NCI-H82 treated with DMSO at 0.1 percent for 48 hours (cell line): Measurements from ENCODE around the gene TOR2A.
"Not testable (repeated sequence)": the region's sequence is repeated elsewhere in the genome, so short reads cannot be mapped to it uniquely, and the experiment has no call there.

ENCODE experiments used
- DNase-seq: peaks from one replicate; lab custom pipeline; 2025; ENCODE audit not compliant: unreplicated experiment; lab: John Stamatoyannopoulos, UW

The TOR2A gene

DNA sequence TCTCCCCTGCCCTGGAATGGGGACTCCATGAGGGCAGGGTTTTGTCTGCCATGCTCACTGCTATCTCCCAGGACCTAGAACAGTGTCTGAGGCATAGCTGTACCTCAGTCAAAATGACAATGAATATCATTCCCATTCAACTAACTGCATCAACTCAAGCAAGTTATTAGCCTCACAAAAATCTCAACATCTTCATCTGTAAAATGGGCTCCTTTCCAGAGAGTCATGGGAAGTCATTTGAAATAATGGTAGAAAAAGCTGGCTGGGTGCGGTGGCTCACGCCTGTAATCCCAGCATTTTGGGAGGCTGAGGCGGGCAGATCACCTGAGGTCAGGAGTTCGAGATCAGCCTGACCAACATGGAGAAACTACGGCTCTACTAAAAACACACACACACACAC, 34.0 kb upstream of the TOR2A start:
- no peak for DNase-seq

DNA sequence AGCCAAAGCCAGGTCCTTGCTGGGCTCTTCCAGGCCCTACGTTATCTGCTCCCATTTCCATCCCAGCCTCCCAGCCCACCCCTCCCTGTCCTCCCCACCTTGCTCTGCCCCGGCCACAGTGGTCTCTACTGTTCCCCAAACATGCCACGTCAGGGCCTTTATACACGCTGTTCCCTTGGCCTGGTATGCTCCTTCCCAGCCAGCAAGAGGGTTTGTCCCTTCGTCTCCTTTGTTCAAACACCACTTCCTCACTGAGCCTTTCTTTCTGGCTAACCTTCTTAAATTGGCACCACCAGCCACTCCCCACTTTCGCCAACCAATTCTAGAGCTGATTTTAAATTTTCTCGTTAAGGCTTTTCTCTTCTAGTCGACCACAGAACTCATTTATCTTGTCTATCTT, 33.6 kb upstream of the TOR2A start:
- no peak for DNase-seq

DNA sequence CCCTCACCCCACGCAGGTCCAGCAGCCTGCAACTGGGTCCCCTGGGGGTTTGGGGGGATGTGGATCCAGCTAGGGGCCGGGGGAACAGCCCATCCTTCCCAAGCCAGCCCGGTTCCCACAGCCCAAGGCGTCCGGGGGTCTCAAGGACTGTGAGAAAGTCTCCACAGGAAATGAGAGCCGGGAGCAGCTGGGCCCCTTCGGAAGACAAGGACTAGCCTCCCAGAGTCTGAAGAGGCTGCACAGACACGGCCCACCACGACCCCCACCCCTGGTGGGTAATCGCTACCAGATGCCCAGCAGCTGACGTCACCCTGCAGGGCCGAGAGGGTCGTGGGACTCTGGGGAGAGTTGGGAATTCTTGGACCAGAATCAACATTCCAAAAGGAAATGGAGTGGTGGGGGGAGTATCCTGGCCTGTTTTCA, 32.8 kb upstream of the TOR2A start:
- DNase-seq: no peak

DNA sequence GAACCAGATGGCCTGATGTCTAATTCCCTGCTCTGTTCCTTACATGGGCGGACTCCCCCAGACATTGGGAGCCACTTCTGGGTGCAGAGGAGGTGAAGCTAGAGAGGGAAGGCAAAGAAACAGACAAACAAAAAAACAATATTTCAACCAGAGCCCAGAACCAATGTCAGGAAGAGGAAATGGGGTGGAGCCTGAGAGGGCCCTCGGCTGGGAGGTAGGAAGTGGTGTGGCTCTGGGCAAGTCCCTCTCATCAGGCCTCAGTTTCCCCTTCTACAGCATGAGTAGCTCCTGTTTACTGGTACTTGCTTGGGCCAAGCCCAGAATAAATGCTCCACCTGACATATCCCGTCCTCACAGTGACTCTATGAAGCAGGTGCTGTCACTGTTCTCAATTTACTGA, 32.3 kb upstream of the TOR2A start:
- DNase-seq: no peak

DNA sequence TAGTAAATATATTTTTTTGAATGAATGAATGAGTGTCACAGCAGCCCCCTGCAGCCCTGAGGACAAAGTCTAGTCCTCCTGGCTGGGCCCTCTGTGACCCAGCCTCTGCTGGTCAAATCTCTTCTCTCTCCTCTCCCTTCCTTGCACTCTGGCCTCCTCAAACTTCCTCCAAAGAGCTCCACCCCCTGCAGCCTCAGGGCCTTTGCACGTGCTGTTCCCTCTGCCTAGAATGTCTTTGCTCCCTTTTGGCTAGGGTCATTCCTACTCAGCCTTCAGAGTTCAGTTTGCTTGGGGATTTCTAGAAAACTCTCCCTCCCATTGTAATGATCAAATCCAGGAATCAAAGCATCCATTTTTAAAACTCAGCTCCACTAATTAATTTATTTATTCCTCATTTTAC, 30.3 kb upstream of the TOR2A start:
- DNase-seq: no peak

DNA sequence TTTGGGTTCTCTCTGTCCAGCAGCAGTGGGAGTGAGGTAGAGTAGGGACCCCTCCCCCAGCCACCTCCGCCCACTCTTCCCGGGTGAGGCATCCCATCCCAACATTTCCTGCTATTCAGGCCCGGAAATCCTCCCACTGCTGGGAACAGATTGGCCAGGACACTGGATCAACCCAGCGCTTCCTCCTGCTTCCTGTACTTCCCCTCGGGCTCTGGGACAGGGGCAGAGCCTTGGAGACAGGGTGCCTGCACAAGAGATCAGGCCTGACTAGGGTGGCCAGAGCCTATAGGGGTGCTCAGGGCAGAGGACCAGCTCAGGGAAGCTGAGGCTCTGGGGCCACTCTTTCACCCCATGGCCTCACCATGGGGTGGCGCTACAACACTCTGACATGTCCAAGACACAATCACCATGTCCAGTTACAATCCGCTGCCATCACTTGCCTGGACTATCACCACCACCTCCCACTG, 28.9 kb upstream of the TOR2A start:
- DNase-seq: no peak

DNA sequence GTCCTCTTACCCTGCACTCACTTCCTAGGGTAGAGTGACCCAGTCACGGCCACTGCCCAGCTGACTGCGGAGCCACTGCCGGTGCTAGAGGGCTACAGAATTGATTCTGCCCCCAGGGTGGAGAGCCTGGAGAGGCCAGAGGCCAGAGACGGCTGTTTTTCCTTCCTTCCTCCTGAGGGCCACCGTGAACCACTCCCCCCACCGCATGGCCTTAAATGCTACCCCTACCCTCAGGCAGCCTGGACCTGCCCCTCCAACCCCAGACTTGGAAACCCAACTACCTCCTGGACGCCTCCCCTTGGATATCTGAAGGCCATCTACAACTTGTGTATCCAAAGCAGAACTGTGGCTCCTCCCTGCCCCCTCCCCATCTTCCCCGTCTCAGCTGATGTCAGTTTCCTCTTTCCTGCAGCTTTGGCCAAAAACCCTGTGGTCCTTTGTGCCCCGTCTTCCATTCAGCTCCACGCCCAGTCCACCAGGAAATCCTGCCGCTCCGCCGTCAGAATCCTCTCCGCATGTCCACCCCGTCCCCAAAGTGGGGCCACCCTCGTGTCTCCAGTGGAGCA, 27.1 kb upstream of the TOR2A start:
- no peak for DNase-seq

DNA sequence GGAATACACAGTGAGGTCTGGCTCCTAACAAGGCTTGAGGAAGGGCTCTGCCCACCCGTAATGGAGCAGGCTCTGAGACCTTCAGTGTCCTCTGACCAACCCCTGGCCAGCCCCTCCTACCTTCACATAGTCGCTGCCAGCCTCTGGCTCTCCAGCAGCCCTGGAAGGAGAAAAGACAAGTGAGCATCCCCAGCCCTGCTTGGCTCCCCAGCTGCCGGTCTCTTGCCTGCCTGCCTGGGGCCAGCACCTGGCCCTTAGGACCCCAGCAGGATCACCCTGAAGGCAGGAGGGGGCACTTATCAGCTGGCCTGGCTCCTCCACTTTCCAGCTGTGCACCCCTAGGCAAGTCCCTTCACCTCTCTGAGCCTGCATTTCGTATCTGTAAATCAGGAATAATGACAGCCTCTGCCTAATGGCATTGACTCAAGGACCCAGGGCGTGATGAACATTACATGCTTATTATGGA, 26.4 kb upstream of the TOR2A start:
- no peak for DNase-seq

DNA sequence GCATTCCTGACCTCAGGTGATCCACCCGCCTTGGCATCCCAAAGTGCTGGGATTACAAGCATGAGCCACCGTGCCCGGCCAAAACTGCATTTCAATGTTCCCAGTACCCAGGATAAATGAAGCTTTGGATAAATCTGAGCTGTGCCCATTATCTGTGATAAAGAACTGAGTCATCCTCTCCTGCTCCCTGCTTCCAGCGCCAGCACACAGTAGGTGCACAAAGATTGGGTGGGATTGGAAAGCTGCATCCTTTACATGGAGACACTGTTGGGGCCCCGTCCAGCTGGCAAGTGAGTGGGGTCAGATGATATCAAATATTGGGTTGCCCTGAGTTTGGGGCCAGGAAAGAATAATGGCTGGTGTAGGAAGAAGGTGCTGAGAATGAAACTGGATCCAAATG, 26.0 kb upstream of the TOR2A start:
- DNase-seq: no peak

DNA sequence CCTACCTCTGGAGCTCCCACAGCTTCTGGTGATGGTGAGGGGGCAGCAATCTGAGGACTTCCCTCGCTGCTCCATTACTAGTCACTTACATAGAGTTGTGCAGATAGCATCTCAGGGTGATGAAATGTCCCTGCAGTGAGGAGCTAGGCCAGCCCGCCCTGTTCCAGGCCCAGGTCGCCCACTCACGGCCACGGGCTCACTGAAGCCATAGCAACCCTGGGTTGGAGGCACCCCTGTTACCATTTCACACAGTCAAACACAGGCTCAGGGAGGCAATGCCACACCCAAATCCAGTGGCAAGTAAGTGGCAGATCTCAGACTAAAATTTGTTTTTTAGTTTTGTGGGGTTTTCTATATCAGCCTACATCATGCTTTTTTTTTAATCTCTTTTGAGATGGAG, 23.7 kb upstream of the TOR2A start:
- no peak for DNase-seq

DNA sequence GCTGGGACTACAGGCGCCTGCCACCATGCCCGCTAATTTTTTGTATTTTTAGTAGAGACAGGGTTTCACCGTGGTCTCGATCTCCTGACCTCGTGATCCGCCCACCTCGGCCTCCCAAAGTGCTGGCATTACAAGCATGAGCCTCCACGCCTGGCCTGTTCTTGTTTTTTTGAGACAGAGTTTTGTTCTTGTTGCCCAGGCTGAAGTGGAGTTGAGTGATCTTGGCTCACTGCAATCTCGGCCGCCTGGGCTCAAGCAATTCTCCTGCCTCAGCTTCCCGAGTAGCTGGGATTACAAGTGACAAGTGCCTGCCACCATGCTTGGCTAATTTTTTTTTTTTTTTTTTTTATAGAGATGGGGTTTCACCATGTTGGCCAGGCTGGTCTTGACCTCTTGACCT, 21.7 kb upstream of the TOR2A start:
- not testable (repeated sequence) for DNase-seq

DNA sequence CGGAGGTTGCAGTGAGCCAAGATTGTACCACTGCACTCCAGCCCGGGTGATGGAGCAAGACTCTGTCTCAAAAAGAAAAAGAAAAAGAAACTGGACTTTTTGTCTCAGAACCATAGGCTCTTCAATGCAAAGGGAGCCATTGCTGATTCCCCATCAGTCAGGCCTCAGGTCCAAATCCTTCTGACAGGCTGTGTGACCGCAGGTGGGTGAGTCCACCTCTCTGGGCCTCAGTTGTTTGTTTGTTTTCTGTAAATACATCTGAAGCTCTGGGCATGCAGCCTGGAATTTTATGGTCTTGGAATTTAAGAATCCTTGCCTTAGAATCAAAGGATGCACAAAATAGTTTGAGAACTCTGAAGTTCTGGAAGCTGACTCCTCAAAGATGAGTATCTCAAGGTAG, 21.1 kb upstream of the TOR2A start:
- no peak for DNase-seq

DNA sequence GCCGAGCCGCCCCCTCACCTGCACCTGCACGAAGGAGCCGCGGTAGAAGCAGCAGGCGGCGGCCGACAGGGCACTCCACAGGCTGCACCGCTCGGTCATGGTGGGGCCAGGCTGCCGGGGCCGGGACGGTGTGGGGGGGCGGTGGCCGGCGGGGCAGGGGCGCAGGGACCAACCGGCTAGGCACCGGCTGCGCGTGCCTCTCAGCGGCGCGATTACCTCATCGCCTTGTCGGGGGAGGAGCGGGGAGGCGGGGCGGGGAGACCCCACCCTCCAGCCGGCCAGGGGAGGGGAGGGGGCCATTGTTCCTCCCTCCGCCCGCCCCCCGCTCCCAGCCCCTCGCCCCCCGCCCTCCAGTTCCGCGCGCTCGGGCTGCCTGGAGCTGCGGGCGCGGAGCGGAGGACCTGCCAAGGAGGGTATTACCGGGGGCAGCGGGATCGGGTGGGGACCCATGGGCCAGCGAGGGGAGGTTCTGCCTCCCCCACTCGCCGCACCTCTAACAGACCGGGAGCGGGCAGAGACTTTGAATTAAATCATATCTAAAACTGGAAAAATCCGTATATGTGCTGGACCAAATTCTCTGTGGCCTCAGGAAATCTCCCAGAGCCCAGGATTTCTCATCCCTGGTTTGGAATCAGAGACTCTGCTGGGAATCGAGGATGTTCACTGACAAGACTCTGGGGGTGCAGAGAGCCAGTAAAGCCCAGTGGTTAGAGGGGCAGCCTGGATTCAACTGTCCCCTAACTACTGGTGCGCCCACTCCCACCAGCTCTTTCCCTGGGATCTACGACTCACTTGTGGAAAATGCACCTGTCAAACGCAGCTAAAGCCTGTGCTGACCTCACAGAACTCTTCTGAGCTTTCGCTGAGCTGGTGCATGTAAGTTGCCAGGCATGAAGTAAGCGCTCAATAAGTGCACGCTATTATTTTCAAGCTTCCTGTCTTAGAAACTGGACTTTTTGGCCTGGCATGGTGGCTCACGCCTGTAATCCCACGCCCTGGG, 20.3 kb upstream of the TOR2A start:
- DNase-seq: no peak

DNA sequence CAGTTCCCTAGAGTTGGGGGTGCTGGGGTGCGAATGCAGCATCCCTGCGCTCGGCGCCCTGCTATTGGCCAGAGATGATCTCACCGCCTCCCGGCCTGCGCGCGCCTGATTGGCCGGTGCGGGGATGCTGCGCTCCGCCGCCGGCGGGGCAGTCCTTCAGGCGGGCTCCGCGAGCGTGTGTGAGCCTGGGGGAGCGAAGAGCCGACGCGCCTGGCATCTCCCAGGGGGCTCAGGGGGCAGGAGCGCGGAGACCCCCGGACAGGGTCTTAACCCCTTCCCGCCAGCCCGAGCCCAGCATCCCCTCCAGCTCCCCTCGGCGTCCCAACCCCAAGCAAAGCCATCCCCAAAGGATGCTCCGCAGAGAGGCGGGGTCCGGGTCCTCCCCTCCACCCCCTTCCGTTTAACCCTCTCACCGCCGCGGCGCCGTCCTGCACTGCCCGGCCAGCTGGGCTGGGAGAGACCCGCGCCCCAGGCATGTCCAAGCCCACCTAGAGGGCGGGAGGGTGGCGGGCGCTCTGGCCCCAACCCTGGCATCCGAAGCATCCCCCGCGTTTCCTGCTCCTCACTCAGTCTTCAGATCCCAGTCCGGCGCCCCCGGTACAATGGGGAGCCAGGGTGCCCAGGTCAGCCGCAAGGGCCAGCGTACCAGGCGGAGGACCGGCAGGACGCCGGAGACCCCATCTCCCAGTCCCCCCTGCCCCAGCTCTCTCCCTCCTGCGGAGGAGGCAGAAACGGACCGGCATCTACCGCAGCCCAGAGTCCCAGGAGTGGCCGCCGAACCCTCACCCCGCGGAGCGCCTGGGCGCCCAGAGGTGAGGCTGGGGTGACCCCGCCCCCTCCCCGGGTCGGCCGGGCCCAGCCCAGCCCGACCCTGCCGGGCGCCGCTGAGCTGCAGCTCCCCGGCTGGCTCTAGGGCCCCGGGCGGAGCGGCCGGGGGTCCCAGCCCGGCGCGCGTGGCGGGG, 19.3 kb upstream of the TOR2A start:
- no peak for DNase-seq

DNA sequence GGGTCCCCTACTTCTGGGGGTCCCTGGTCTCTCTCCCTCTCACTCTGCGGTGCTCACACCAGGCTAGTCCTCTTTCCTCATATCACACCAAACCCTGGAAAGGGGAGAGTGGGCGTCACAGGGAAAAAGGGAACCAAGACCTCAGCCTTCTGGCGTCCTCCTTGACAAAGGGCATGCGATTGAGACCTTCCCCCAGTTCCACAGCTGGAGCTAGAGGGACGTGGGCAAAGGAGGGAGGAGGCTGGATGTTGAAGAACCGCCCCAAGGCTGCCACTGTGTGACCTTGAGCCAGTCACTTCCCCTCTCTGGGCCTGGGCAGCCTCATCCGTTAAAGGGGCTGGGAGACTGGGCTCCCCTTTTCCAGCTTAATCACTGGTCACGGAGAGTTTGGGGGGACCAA, 18.5 kb upstream of the TOR2A start:
- no peak for DNase-seq

DNA sequence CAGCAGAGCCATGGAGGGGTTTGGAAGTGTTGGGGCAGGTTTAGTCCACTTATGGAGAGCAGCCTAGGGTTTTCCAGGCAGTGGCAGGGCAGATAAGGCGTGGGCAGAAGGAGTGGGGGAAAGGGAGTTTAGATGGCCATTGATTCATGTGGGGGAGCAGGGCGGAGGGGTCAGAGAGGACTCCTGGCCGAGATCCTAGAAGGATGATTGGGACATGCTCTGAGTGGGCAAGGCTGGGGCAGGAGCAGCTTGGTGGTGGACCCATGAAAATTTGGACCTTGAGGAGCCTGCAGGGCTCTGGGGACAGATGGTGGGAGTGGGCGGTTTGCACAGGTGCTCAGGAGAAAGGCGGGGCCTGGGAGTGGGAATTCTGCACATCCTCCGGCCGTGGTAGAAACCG, 18.1 kb upstream of the TOR2A start:
- no peak for DNase-seq

DNA sequence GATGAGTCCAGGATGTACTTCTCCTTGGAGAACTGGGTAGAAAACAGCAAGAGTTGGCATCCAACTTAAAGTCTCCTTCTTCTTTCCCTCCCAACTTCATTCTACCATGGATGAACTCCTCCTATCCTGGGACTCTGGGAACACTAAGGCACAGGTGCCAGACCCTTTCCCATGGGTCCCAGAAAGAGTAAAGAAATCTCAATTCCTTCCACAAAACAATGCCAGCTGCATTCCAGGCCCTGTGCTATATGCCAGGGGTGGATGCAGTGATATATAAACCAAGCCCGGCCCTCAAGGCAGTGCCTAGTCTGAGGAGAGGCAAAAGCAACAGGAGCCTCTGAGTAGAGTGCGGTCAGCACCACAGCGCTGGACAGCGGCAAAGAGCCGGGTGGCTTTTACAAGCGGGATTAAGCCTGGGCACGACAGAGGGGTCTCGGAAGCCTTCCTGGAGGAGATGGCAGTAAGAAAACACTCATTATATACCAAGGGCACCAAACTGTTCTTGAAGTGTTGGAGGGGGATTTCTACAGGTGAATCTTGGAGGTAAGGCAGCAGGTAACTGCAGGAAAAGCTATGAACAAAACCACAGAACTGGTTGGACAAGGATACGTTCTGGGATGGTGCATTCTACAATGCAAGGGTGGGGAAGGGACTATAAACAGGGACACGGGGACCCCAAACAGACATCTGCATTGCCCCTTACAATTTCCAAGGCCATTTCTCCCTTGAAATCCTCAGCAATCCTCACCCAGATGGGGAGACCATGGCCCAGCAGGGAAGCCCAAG, 16.4 kb upstream of the TOR2A start:
- DNase-seq: no peak

DNA sequence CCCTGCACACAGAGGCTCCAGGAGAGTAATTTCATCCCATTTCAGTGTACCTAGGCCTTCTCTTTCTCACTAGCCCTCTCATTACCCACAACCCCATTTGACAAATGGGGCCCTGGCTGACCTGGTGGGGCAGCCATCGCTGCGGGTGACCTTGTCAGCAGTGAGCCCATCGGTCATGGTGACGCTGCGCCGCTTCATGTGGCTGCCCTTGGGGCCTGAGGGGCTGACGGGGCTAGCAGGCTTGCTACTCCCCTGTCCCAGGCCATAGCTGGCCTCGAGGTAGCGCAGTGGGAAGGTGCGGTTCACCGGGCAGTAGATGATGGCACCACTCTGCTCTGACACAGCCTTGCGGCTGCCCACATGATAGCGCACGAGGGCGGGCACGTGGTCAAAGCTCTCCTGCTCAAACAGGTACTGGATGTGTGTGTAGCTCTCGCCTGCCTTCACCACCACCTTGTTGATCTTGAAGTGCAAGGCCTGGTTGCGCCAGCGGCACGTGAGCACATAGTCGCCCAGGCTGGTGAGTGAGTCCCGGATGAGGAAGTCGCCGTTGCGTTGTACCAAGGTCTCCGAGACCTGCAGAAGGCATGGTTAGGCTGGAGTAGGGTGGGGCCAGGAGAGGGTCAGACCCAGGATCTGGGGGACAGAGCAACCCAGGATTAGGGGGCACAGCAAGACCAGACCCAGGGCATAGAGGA, 14.1 kb upstream of the TOR2A start:
- no peak for DNase-seq

DNA sequence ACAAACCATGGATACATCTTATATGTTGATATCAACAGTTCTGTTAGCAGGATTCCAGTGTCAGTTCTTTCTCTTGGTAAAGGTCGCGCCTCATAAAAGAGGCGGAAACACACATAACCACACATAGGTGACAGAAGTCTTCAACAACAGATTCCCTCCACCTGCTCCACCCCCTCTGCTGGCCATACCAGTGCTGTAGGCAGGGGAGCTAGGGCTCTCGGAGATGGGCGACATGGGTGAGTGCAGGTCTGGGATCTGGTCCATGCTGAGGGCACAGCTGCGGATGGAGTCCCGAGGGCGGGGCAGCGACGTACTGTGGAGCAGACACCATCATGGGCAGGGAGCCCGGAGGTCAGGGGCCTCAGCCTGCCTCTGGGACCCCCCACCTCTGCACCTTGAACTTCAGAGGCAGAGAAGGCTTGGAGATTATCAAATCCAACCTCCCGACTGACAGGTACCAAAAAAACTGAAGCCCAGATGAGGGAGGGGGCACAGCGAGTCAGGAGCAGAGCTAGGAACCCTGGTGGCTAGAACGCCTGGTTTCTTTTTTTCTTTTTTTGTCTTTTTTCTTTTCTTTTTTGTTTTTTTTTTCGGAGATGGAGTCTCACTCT, 12.0 kb upstream of the TOR2A start:
- DNase-seq: no peak
